Psoas muscle (tissue), 8 donors: ENCODE results near the gene APPL2. TPM values are rescaled to one million over a fixed set of nuclear protein-coding genes. Genes with fewer than 3 reads are reported as not detected.

Experiments used
- ATAC-seq, 4 donors: fragments of 200-7000 bp; cut with Tn5 transposase; one replicate each; pipeline ENCODE4 v1.9.1; 2020; ENCODE audit warnings: moderate library complexity in 3 of 4, mild to moderate bottlenecking in 2 of 4
- DNase-seq, 2 donors: peaks; one replicate each; pipeline ENCODE4 v3.0.0-alpha.2; 2020
- H3K27ac ChIP-seq: fragments of 200-600 bp; one replicate; pipeline ENCODE4 v1.8.0; 2022
- H3K27me3 ChIP-seq, 3 donors: fragments of 200-600 bp in 1 of 3; one replicate each; pipeline versions ENCODE4 v1.6.1 to v1.8.0; 2013 to 2022; ENCODE audit warnings: low read length in 2 of 3, mild to moderate bottlenecking in 2 of 3, moderate library complexity in 1 of 3; ENCODE audit not compliant: insufficient read depth in 3 of 3
- H3K36me3 ChIP-seq, 2 donors: fragments of 200-600 bp in 1 of 2; one replicate each; pipeline versions ENCODE4 v1.6.1 to v1.8.0; 2013 to 2022; ENCODE audit warnings: low read depth in 1 of 2, mild to moderate bottlenecking in 1 of 2, moderate library complexity in 1 of 2; ENCODE audit not compliant: insufficient read depth in 1 of 2
- H3K4me1 ChIP-seq: fragments of 200-600 bp; one replicate; pipeline ENCODE4 v1.8.0; 2022
- H3K4me3 ChIP-seq: fragments of 200-600 bp; one replicate; pipeline ENCODE4 v1.8.0; 2022; ENCODE audit warnings: mild to moderate bottlenecking
- H3K9me3 ChIP-seq: fragments of 200-600 bp; one replicate; pipeline ENCODE4 v1.8.0; 2022
- CTCF ChIP-seq: fragments of 200-600 bp; IDR thresholded peaks from one replicate; pipeline ENCODE4 v1.8.0; 2022; ENCODE audit warnings: antibody characterized with exemption
- WGBS, 3 donors: extraction: QIAGEN DNeasy Blood & Tissue Kit; methylation state at CpG; one replicate each; pipeline versions ENCODE4 v1.1.6 to v1.1.7; 2013; 5-methylcytosine and 5-hydroxymethylcytosine counted together
- intact Hi-C, 2 donors: fragments of 100-400 bp; cut with DNase I; formaldehyde crosslinking; loops; one replicate each; pipeline versions ENCODE4 v1.11.0 to v1.14.2; 2022
- long read RNA-seq, 2 donors: library from polyadenylated mRNA; unstranded; transcript quantifications; one replicate each; pipeline ENCODE4 v2.0.0, GENCODE V29; 2021
- polyA plus RNA-seq, 3 donors: library from polyadenylated mRNA; stranded (reverse); fragments of 200-250 nt; gene quantifications; one replicate each; pipeline ENCODE4 v1.2.3, GENCODE V29; 2013
- total RNA-seq, 4 donors: library from RNA; stranded (reverse); fragmentation: NEBNext Ultra II Directional in 2 of 4; extraction: Animal tissue kit (Norgen Biotek cat#: 25700) in 2 of 4; gene quantifications; one replicate each; pipeline versions ENCODE4 v1.2.1 to v1.2.4, GENCODE V29; 2021 to 2023
- donor health status: healthy with polysubstance abuse.
- donor health status: DM: no; HTN: no; CAD: no; lungs with moderate emphysema.
- donor health status: Bipolar disorder and iron deficiency.
- donor health status: healthy.
- donor health status: DM: yes; HTN: yes; CAD: no.
- donor health status: DM: no; HTN: no; CAD: no.
- donor health status: DM: no; HTN: no; CAD: no.
- donor health status: DM: yes; HTN: yes; CAD: no.

The APPL2 gene
- total RNA-seq: 10 to 100 TPM in 3 of 4 donors, 1 to 10 TPM in 1; 9.7 to 14.8 (median 11.6) TPM
- polyA plus RNA-seq: 10 to 100 TPM in 1 of 3 donors, 1 to 10 TPM in 2; 7.3 to 14.2 (median 9.0) TPM
- long read RNA-seq, donor 1, transcript APPL2-201 (21 exons, 3,239 nt): major isoform, 18 of 24 reads
- long read RNA-seq, donor 1, partial matches to known transcripts: 0 of 24 reads
- long read RNA-seq, donor 1, other reads (novel, unspliced or antisense): 6 of 24 reads
- long read RNA-seq, donor 2, transcript APPL2-201 (21 exons, 3,239 nt): major isoform, 26 of 35 reads
- long read RNA-seq, donor 2, partial matches to known transcripts: 3 of 35 reads
- long read RNA-seq, donor 2, other reads (novel, unspliced or antisense): 6 of 35 reads

GRCh38 chr12:105235732-105236476, at the start of gene APPL2:
APPL2 (minus strand) TSS chr12:105236174; CDS start chr12:105236012, 162 bp downstream.
- intact Hi-C loops: loop anchor here in 1 of 2 donors (5.0 kb wide), 1 partner anchor 146 kb away; no protein-coding TSS in a partner anchor
- peak; percentile 94 to 97 for DNase-seq
- TF ChIP-seq CTCF: peak; percentile 40
- H3K4me1 ChIP-seq: peaks cover 45% of the 10 kb centered on the region
- H3K27ac ChIP-seq: peak within 1 kb of the TSS; percentile 99
- H3K27me3 ChIP-seq: no peaks in the 10 kb centered on the region
- peaks cover 0 to 17% of the 10 kb centered on the region in 2 donors for H3K36me3 ChIP-seq
- H3K9me3 ChIP-seq: no peaks in the 10 kb centered on the region
- peak; percentile 96 for ATAC-seq
- peak within 1 kb of the TSS; percentile 97 for H3K4me3 ChIP-seq
- 0 to 1% (median 0%) methylated on average over 44 to 80 of the region's 80 CpGs for WGBS, 3 donors

- intact Hi-C loops: no loop called here
- no peak for TF ChIP-seq CTCF
- ATAC-seq (no peak), DNase-seq (no peak)
- 89 to 93% (median 93%) methylated on average over 1 of the region's 1 CpG for WGBS, 3 donors
- Histone ChIP-seq H3K4me1 (no peaks in the 10 kb centered on the region), H3K9me3 (no peaks in the 10 kb centered on the region), H3K27ac (no peak overlapping the region), H3K27me3 (peaks cover 0 to 3% (median 0%) of the 10 kb centered on the region in 3 donors), H3K4me3 (no peak overlapping the region), H3K36me3 (no peaks in the 10 kb centered on the region)
These were observed 49.4 kb upstream of the APPL2 start for GRCh38 chr12:105285378-105285777.

GRCh38 chr12:105281694-105282049, 45.7 kb upstream of the APPL2 start:
- Histone ChIP-seq H3K27me3 (peaks cover 0 to 3% (median 0%) of the 10 kb centered on the region in 3 donors), H3K4me3 (no peak overlapping the region), H3K36me3 (no peaks in the 10 kb centered on the region), H3K27ac (no peak overlapping the region), H3K4me1 (no peaks in the 10 kb centered on the region), H3K9me3 (no peaks in the 10 kb centered on the region)
- WGBS, 3 donors: 92 to 95% (median 95%) methylated on average over 1 of the region's 1 CpG
- TF ChIP-seq CTCF: no peak
- ATAC-seq (no peak), DNase-seq (no peak)
- intact Hi-C loops: loop anchor here in 1 of 2 donors (5.0 kb wide), 1 partner anchor 101 kb away; no protein-coding TSS in a partner anchor

GRCh38 chr12:105280966-105281693, 45.2 kb upstream of the APPL2 start:
- no peak for DNase-seq
- intact Hi-C loops: loop anchor here in 1 of 2 donors (5.0 kb wide), 1 partner anchor 101 kb away; no protein-coding TSS in a partner anchor

More at GRCh38 chr12:105280966-105281693, 45.2 kb upstream of the APPL2 start:
- no peak for ATAC-seq
- Histone ChIP-seq H3K36me3 (no peaks in the 10 kb centered on the region), H3K27me3 (peaks cover 0 to 3% (median 0%) of the 10 kb centered on the region in 3 donors), H3K4me1 (no peaks in the 10 kb centered on the region), H3K9me3 (no peaks in the 10 kb centered on the region), H3K27ac (no peak overlapping the region), H3K4me3 (no peak overlapping the region)
- TF ChIP-seq CTCF: no peak
- 75 to 80% (median 78%) methylated on average over 6 of the region's 6 CpGs for WGBS, 3 donors
